GM21723 (cell line): ENCODE measurements around the gene SSUH2.
"Not testable (repeated sequence)": the region's sequence is repeated elsewhere in the genome, so short reads cannot be mapped to it uniquely, and the experiment has no call there.

Experiments
- ATAC-seq: cut with Tn5 transposase; IDR thresholded peaks from one replicate; pipeline ENCODE4 v1.9.1; 2021; ENCODE audit warnings: mild to moderate bottlenecking, moderate library complexity; ENCODE audit not compliant: unreplicated experiment

Gene SSUH2

GRCh38 chr3:8660175-8661118 is 15.8 kb upstream of the SSUH2 start:
- ATAC-seq = no peak

- ATAC-seq = no peak
Observed at GRCh38 chr3:8659242-8659641, 14.6 kb upstream of the SSUH2 start.

GRCh38 chr3:8658306-8659212 is 14.0 kb upstream of the SSUH2 start:
- ATAC-seq = peak; percentile 89

- ATAC-seq = peak; percentile 44
Observed at GRCh38 chr3:8657804-8658305, 13.3 kb upstream of the SSUH2 start.

- no peak for ATAC-seq
Observed at GRCh38 chr3:8656240-8656639, 11.6 kb upstream of the SSUH2 start.

GRCh38 chr3:8655387-8655835 is 10.8 kb upstream of the SSUH2 start:
- no peak for ATAC-seq

GRCh38 chr3:8654572-8655329 is 10.2 kb upstream of the SSUH2 start:
- ATAC-seq = not testable (repeated sequence)

GRCh38 chr3:8653800-8654408 is 9.3 kb upstream of the SSUH2 start:
- ATAC-seq = no peak

GRCh38 chr3:8652324-8652987 is 7.9 kb upstream of the SSUH2 start:
- no peak for ATAC-seq

GRCh38 chr3:8651418-8652323 is 7.1 kb upstream of the SSUH2 start:
- ATAC-seq = no peak

GRCh38 chr3:8650583-8651416 is 6.2 kb upstream of the SSUH2 start:
- ATAC-seq = no peak

- no peak for ATAC-seq
Observed at GRCh38 chr3:8649757-8650156, 5.2 kb upstream of the SSUH2 start.

GRCh38 chr3:8648909-8649741 is 4.5 kb upstream of the SSUH2 start:
- no peak for ATAC-seq

- ATAC-seq = no peak
Observed at GRCh38 chr3:8647137-8647985, 2.8 kb upstream of the SSUH2 start.

GRCh38 chr3:8646313-8646938 is 1.8 kb upstream of the SSUH2 start:
- ATAC-seq = no peak
